Mucosa of descending colon (tissue), 3 donors: ENCODE results near the gene BAIAP2L1. TPM values are rescaled to one million over a fixed set of nuclear protein-coding genes. Genes with fewer than 3 reads are reported as not detected.

Source experiments
- ATAC-seq: fragments of 200-7000 bp; cut with Tn5 transposase; one replicate; pipeline ENCODE4 v1.9.1; 2020; ENCODE audit warnings: mild to moderate bottlenecking, moderate library complexity
- DNase-seq, 3 donors: peaks; one replicate each; pipeline ENCODE4 v3.0.0-alpha.2; 2020
- H3K36me3 ChIP-seq: fragments of 200-600 bp; one replicate; pipeline ENCODE4 v1.8.0; 2021; ENCODE audit warnings: low read depth, mild to moderate bottlenecking
- H3K4me1 ChIP-seq: fragments of 200-600 bp; one replicate; pipeline ENCODE4 v1.8.0; 2021; ENCODE audit warnings: low read depth, mild to moderate bottlenecking
- H3K4me3 ChIP-seq: fragments of 200-600 bp; one replicate; pipeline ENCODE4 v1.8.0; 2021; ENCODE audit warnings: mild to moderate bottlenecking
- H3K9me3 ChIP-seq: fragments of 200-600 bp; one replicate; pipeline ENCODE4 v1.8.0; 2021; ENCODE audit warnings: mild to moderate bottlenecking
- intact Hi-C, 2 donors: fragments of 100-400 bp; cut with DNase I in 1 of 2; cut with micrococcal nuclease in 1 of 2; formaldehyde crosslinking; loops; one replicate each; pipeline versions ENCODE4 v1.11.0 to v1.11.1; 2022; cut with DNase I, micrococcal nuclease
- total RNA-seq, 3 donors: library from RNA; stranded (reverse); fragmentation: NEBNext Ultra II Directional in 2 of 3; extraction: Animal tissue kit (Norgen Biotek cat#: 25700) in 2 of 3; gene quantifications; one replicate each; pipeline versions ENCODE4 v1.2.1 to v1.2.4, GENCODE V29; 2021 to 2023
- TF ChIP-seq, protein P1 (sequence below): fragments of 200-600 bp; IDR thresholded peaks from one replicate; pipeline ENCODE4 v1.8.0; 2022; ENCODE audit warnings: antibody characterized with exemption, mild to moderate bottlenecking
- donor health status: DM: no; HTN: no; CAD: no; lungs with moderate emphysema.
- donor health status: DM: no; HTN: no; CAD: no.
- donor health status: DM: no; HTN: yes; CAD: no.

Gene BAIAP2L1
- total RNA-seq, 3 donors from 2014 or later, result 39.9 to 78.0 (median 65.4) TPM

DNA sequence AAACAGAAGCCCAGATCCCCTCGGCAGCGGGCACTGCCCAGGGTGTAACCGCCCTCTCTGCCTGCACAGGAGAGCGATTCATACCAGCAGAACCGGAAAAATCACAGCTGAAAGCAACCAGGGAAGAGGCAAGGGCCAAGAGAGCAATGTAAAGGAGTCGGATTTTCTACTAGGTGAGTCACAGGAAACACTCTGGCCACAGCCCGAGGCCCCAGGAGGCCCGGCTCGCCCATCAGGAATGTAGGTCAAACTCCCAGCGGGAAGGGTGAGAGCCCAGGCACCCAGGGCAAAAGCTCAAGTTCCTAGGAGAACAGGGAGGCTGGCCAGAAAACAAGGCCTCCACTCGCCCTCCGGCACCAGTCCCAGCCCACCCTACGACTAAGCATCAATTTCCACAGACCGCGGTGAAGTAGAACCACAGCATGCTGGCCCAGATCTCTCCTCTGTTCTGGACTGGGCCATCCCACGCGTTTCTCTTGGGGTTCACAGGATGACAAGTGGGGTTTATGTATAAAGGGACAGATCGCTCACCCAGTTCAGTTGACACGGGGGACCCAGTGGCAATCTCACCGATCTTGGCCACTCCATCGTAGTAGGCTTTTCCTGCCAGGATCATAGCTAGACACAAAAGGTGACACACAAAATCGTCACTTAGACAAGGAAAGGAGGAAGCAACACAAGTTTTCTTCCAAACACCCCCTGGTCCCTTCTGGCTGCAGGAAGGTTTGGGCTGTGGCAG lies 46.2 kb downstream of the BAIAP2L1 start:
- DNase-seq (peak; percentile 74 to 84 (median 80)), ATAC-seq (peak; percentile 90)
- Histone ChIP-seq H3K4me3 (no peak overlapping the region), H3K9me3 (no peaks in the 10 kb centered on the region), H3K36me3 (no peaks in the 10 kb centered on the region), H3K4me1 (peaks cover 35% of the 10 kb centered on the region)
- intact Hi-C loops, result no loop called here
- TF ChIP-seq, protein P1, sequence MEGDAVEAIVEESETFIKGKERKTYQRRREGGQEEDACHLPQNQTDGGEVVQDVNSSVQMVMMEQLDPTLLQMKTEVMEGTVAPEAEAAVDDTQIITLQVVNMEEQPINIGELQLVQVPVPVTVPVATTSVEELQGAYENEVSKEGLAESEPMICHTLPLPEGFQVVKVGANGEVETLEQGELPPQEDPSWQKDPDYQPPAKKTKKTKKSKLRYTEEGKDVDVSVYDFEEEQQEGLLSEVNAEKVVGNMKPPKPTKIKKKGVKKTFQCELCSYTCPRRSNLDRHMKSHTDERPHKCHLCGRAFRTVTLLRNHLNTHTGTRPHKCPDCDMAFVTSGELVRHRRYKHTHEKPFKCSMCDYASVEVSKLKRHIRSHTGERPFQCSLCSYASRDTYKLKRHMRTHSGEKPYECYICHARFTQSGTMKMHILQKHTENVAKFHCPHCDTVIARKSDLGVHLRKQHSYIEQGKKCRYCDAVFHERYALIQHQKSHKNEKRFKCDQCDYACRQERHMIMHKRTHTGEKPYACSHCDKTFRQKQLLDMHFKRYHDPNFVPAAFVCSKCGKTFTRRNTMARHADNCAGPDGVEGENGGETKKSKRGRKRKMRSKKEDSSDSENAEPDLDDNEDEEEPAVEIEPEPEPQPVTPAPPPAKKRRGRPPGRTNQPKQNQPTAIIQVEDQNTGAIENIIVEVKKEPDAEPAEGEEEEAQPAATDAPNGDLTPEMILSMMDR, result no peak

GRCh38 chr7:98354052-98354451 lies 46.8 kb downstream of the BAIAP2L1 start:
- no peak for DNase-seq
- no peak for ATAC-seq
- no peak overlapping the region for H3K4me3 ChIP-seq
- H3K36me3 ChIP-seq, result no peaks in the 10 kb centered on the region
- intact Hi-C loops, result no loop called here
- TF ChIP-seq, protein P1, result no peak
- no peaks in the 10 kb centered on the region for H3K9me3 ChIP-seq
- peaks cover 31% of the 10 kb centered on the region for H3K4me1 ChIP-seq

- H3K36me3 ChIP-seq, result no peaks in the 10 kb centered on the region
- TF ChIP-seq, protein P1, result no peak
- peak; percentile 76 for ATAC-seq
- DNase-seq, result peak in 1 of 3 donors; percentile 65
- no peaks in the 10 kb centered on the region for H3K9me3 ChIP-seq
- intact Hi-C loops, result no loop called here
- no peak overlapping the region for H3K4me3 ChIP-seq
- H3K4me1 ChIP-seq, result peaks cover 31% of the 10 kb centered on the region
Observed at GRCh38 chr7:98352621-98353020, 48.3 kb downstream of the BAIAP2L1 start.

- H3K36me3 ChIP-seq, result no peaks in the 10 kb centered on the region
- no peak overlapping the region for H3K4me3 ChIP-seq
- no peak for DNase-seq
- ATAC-seq, result no peak
- intact Hi-C loops, result no loop called here
- TF ChIP-seq, protein P1, result no peak
- no peaks in the 10 kb centered on the region for H3K9me3 ChIP-seq
- peaks cover 31% of the 10 kb centered on the region for H3K4me1 ChIP-seq
Observed at GRCh38 chr7:98351136-98351535, 49.8 kb downstream of the BAIAP2L1 start.

GRCh38 chr7:98348726-98349474 lies 52.0 kb downstream of the BAIAP2L1 start:
- no peaks in the 10 kb centered on the region for H3K36me3 ChIP-seq
- no peak overlapping the region for H3K4me3 ChIP-seq
- H3K4me1 ChIP-seq, result peaks cover 13% of the 10 kb centered on the region
- no peaks in the 10 kb centered on the region for H3K9me3 ChIP-seq
- DNase-seq (peak in 2 of 3 donors; percentile 58 to 59), ATAC-seq (peak; percentile 81)
- intact Hi-C loops, result no loop called here
- TF ChIP-seq, protein P1, result no peak
